Neural cell (in vitro differentiated cells): ENCODE results near the gene ADAMTS6. TPM values are rescaled to one million over a fixed set of nuclear protein-coding genes. Genes with fewer than 3 reads are reported as not detected.

Source experiments
- H2AFZ ChIP-seq: fragments of 200-600, 300-800 bp; sonication (generic), shearing (Covaris generic); 2 replicates; pipeline ENCODE4 v1.6.0; 2014; ENCODE audit warnings: low read depth, mild to moderate bottlenecking, antibody characterized with exemption, low read length, moderate library complexity
- H3F3A ChIP-seq: fragments of 200-600 bp; shearing (Covaris generic); 2 replicates; pipeline ENCODE4 v1.6.1; 2016; ENCODE audit warnings: mild to moderate bottlenecking, moderate library complexity, mixed read lengths, antibody characterized with exemption, low read length; ENCODE audit not compliant: insufficient read depth, poor library complexity, severe bottlenecking
- H3K27ac ChIP-seq: fragments of 200-600, 300-800 bp; sonication (generic), shearing (Covaris generic); 2 replicates; pipeline ENCODE4 v1.5.1; 2014; ENCODE audit warnings: mild to moderate bottlenecking, low read length, moderate library complexity
- H3K27me3 ChIP-seq: fragments of 300-800, 200-600 bp; sonication (generic), shearing (Covaris generic); 2 replicates; pipeline ENCODE4 v1.6.0; 2014; ENCODE audit warnings: mild to moderate bottlenecking, low read depth, low read length, moderate library complexity; ENCODE audit not compliant: insufficient read depth
- H3K36me3 ChIP-seq: fragments of 300-800, 200-600 bp; sonication (generic), shearing (Covaris generic); 2 replicates; pipeline ENCODE4 v1.5.1; 2014; ENCODE audit warnings: mild to moderate bottlenecking, antibody characterized with exemption, low read length, moderate library complexity; ENCODE audit not compliant: insufficient read depth
- H3K4me2 ChIP-seq: fragments of 300-800, 200-600 bp; sonication (generic), shearing (Covaris generic); 2 replicates; pipeline ENCODE4 v1.6.0; 2014; ENCODE audit warnings: mild to moderate bottlenecking, low read length
- H3K4me3 ChIP-seq: fragments of 300-800, 200-600 bp; sonication (generic), shearing (Covaris generic); 2 replicates; pipeline ENCODE4 v1.5.1; 2014; ENCODE audit warnings: mild to moderate bottlenecking, low read length, moderate library complexity
- H3K79me2 ChIP-seq: fragments of 200-600 bp; shearing (Covaris generic); replicated peaks from 2 replicates; pipeline ENCODE4 v1.6.0; 2014; ENCODE audit warnings: mild to moderate bottlenecking, low read length, moderate library complexity; ENCODE audit not compliant: insufficient read depth
- H3K9ac ChIP-seq: fragments of 300-800, 200-600 bp; sonication (generic), shearing (Covaris generic); 2 replicates; pipeline ENCODE4 v1.6.1; 2016; ENCODE audit warnings: mild to moderate bottlenecking, low read length, mixed read lengths
- H3K9me2 ChIP-seq: fragments of 200-600 bp; shearing (Covaris generic); 2 replicates; pipeline ENCODE4 v1.6.1; 2016; ENCODE audit warnings: mild to moderate bottlenecking, low read length, mixed read lengths; ENCODE audit not compliant: insufficient read depth
- H3K9me3 ChIP-seq: fragments of 200-600, 300-800 bp; sonication (generic), shearing (Covaris generic); 2 replicates; pipeline ENCODE4 v1.6.1; 2016; ENCODE audit warnings: mild to moderate bottlenecking, mixed run types, low read length, moderate library complexity, mixed read lengths
- H4K20me1 ChIP-seq: fragments of 200-600 bp; shearing (Covaris generic); 2 replicates; pipeline ENCODE4 v1.6.1; 2016; ENCODE audit warnings: mild to moderate bottlenecking, mixed run types; ENCODE audit not compliant: insufficient read depth
- CTCF ChIP-seq: fragments of 450-650 bp; IDR thresholded peaks from 2 replicates; pipeline ENCODE4 v1.5.1; 2014; ENCODE audit warnings: antibody characterized with exemption, mild to moderate bottlenecking, moderate library complexity; ENCODE audit not compliant: poor library complexity, severe bottlenecking
- EP300 ChIP-seq: fragments of 450-650 bp; conservative IDR thresholded peaks from 2 replicates; pipeline ENCODE4 v1.6.1; 2014; ENCODE audit warnings: antibody characterized with exemption, mild to moderate bottlenecking, moderate library complexity; ENCODE audit not compliant: poor library complexity, severe bottlenecking
- EZH2 ChIP-seq: fragments of 200-600, 300-800 bp; shearing (Covaris generic), sonication (generic); IDR thresholded peaks from 2 replicates; pipeline ENCODE4 v1.6.1; 2014; ENCODE audit warnings: antibody characterized with exemption, low read length, borderline replicate concordance, mild to moderate bottlenecking; ENCODE audit not compliant: insufficient read depth, poor library complexity, severe bottlenecking
- MXI1 ChIP-seq: fragments of 450-650 bp; conservative IDR thresholded peaks from 2 replicates; pipeline ENCODE4 v1.6.1; 2014; ENCODE audit warnings: antibody characterized with exemption, mild to moderate bottlenecking; ENCODE audit not compliant: poor library complexity, severe bottlenecking
- POLR2AphosphoS5 ChIP-seq: IDR thresholded peaks from 2 replicates; pipeline ENCODE4 v1.6.1; 2012
- RAD21 ChIP-seq: fragments of 450-650 bp; conservative IDR thresholded peaks from 2 replicates; pipeline ENCODE4 v1.6.1; 2014; ENCODE audit warnings: antibody characterized with exemption, mild to moderate bottlenecking, moderate library complexity
- REST ChIP-seq: IDR thresholded peaks from 2 replicates; pipeline ENCODE4 v1.6.1; 2012; ENCODE audit warnings: borderline replicate concordance
- SMC3 ChIP-seq: fragments of 450-650 bp; conservative IDR thresholded peaks from 2 replicates; pipeline ENCODE4 v1.6.1; 2014; ENCODE audit warnings: antibody characterized with exemption, mild to moderate bottlenecking, moderate library complexity; ENCODE audit not compliant: poor library complexity
- TAF1 ChIP-seq: IDR thresholded peaks from 2 replicates; pipeline ENCODE4 v1.6.1; 2012; ENCODE audit warnings: low read depth
- polyA plus RNA-seq: library from polyadenylated mRNA; depleted of rRNA; stranded (reverse); fragments of >200 nt; gene quantifications from 2 replicates; pipeline ENCODE4 v1.2.3, GENCODE V29; 2014

The ADAMTS6 gene
- polyA plus RNA-seq, 1 donor from 2014 or later, result 0.58 TPM

GRCh38 chr5:65105301-65105700, 376.4 kb downstream of the ADAMTS6 start:
- Histone ChIP-seq H3K27ac (no peak overlapping the region), H2AFZ (no peak overlapping the region)

GRCh38 chr5:65104831-65105230, 376.9 kb downstream of the ADAMTS6 start:
- H3K27ac ChIP-seq, result no peak overlapping the region
- no peaks in the 10 kb centered on the region for H3F3A ChIP-seq
- H3K79me2 ChIP-seq, result no peaks in the 10 kb centered on the region
- H4K20me1 ChIP-seq, result no peaks in the 10 kb centered on the region
- no peaks in the 10 kb centered on the region for H3K36me3 ChIP-seq
- H3K4me2 ChIP-seq, result no peak overlapping the region
- no peaks in the 10 kb centered on the region for H3K9me3 ChIP-seq
- H3K9ac ChIP-seq, result no peak overlapping the region
- no peak overlapping the region for H2AFZ ChIP-seq
- no peak overlapping the region for H3K4me3 ChIP-seq
- no peaks in the 10 kb centered on the region for H3K9me2 ChIP-seq
- no peaks in the 10 kb centered on the region for H3K27me3 ChIP-seq
- TF ChIP-seq CTCF (no peak), TAF1 (no peak), REST (no peak), EZH2 (no peak), RAD21 (no peak), POLR2AphosphoS5 (no peak), EP300 (no peak)

More at GRCh38 chr5:65105301-65105700, 376.4 kb downstream of the ADAMTS6 start:
- Histone ChIP-seq H3K4me2 (no peak overlapping the region), H3K9me3 (no peaks in the 10 kb centered on the region), H3K27me3 (no peaks in the 10 kb centered on the region), H3K9me2 (no peaks in the 10 kb centered on the region), H4K20me1 (no peaks in the 10 kb centered on the region), H3K4me3 (no peak overlapping the region), H3K36me3 (no peaks in the 10 kb centered on the region), H3F3A (no peaks in the 10 kb centered on the region), H3K9ac (no peak overlapping the region), H3K79me2 (no peaks in the 10 kb centered on the region)
- no peak for TF ChIP-seq CTCF
- no peak for TF ChIP-seq EP300
- no peak for TF ChIP-seq TAF1
- no peak for TF ChIP-seq POLR2AphosphoS5
- no peak for TF ChIP-seq RAD21
- TF ChIP-seq EZH2, result no peak
- no peak for TF ChIP-seq MXI1
- TF ChIP-seq REST, result no peak
- no peak for TF ChIP-seq SMC3
